ENCODE data around the gene AMH. TPM values are rescaled to one million over a fixed set of nuclear protein-coding genes. Genes with fewer than 3 reads are reported as not detected.

The AMH gene
- total RNA-seq, 3 donors from 2014 or later (not counting 1 experiment from before 2014, with no cell fraction given): 0.55 to 2.1 (median 0.88) TPM

- H3K4me1 Mint-ChIP-seq: peaks cover 6 to 23% of the 10 kb centered on the region in 2 donors
- peaks cover 0 to 18% of the 10 kb centered on the region in 2 donors for H3K27me3 Mint-ChIP-seq (ENCODE audit: low read depth in 2 of 2)
- Histone ChIP-seq H3K9me3 (ENCODE audit: control insufficient read depth, insufficient read depth, low read length) (no peaks in the 10 kb centered on the region), H3K4me3 (ENCODE audit: low read length) (no peak within 1 kb of the TSS), H3K4me1 (ENCODE audit: control insufficient read depth, insufficient read depth, low read length) (peaks cover 60% of the 10 kb centered on the region), H3K36me3 (ENCODE audit: control insufficient read depth, insufficient read depth, low read length) (no peaks in the 10 kb centered on the region), H3K27me3 (ENCODE audit: control insufficient read depth, insufficient read depth, low read length) (peaks cover 24% of the 10 kb centered on the region), H3K27ac (ENCODE audit: low read length) (no peak within 1 kb of the TSS)
- no peaks in the 10 kb centered on the region for H3K36me3 Mint-ChIP-seq
- peak within 1 kb of the TSS; percentile 85 to 87 for H3K27ac Mint-ChIP-seq
- DNase-seq (peak in 1 of 2 donors; percentile 42), ATAC-seq (peak in 2 of 3 donors; percentile 11 to 23)
- H3K9me3 Mint-ChIP-seq: no peaks in the 10 kb centered on the region
- no peak within 1 kb of the TSS for H3K4me3 Mint-ChIP-seq
- TF ChIP-seq, protein P1, sequence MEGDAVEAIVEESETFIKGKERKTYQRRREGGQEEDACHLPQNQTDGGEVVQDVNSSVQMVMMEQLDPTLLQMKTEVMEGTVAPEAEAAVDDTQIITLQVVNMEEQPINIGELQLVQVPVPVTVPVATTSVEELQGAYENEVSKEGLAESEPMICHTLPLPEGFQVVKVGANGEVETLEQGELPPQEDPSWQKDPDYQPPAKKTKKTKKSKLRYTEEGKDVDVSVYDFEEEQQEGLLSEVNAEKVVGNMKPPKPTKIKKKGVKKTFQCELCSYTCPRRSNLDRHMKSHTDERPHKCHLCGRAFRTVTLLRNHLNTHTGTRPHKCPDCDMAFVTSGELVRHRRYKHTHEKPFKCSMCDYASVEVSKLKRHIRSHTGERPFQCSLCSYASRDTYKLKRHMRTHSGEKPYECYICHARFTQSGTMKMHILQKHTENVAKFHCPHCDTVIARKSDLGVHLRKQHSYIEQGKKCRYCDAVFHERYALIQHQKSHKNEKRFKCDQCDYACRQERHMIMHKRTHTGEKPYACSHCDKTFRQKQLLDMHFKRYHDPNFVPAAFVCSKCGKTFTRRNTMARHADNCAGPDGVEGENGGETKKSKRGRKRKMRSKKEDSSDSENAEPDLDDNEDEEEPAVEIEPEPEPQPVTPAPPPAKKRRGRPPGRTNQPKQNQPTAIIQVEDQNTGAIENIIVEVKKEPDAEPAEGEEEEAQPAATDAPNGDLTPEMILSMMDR (IDR thresholded peaks at IDR 0.05): no peak
- intact Hi-C loops (cut with micrococcal nuclease): no loop called here
- 76% methylated on average over 24 of the region's 24 CpGs for WGBS (ENCODE audit: insufficient coverage)
These were observed 7.0 kb downstream of the AMH start, which contains the start of gene JSRP1 for GRCh38 chr19:2255982-2256685. TSS of gene JSRP1 (minus strand) at chr19:2256417. CDS start at chr19:2255314, 1,103 bp downstream.

- H3K4me3 Mint-ChIP-seq: peak overlapping the region; percentile 28
- peak overlapping the region; percentile 74 to 85 for H3K27ac Mint-ChIP-seq
- peaks cover 6% of the 10 kb centered on the region in 2 donors for H3K4me1 Mint-ChIP-seq
- Histone ChIP-seq H3K4me1 (ENCODE audit: control insufficient read depth, insufficient read depth, low read length) (peaks cover 59% of the 10 kb centered on the region), H3K4me3 (ENCODE audit: low read length) (no peak overlapping the region), H3K9me3 (ENCODE audit: control insufficient read depth, insufficient read depth, low read length) (no peaks in the 10 kb centered on the region), H3K27me3 (ENCODE audit: control insufficient read depth, insufficient read depth, low read length) (no peaks in the 10 kb centered on the region), H3K36me3 (ENCODE audit: control insufficient read depth, insufficient read depth, low read length) (no peaks in the 10 kb centered on the region), H3K27ac (ENCODE audit: low read length) (no peak overlapping the region)
- no peaks in the 10 kb centered on the region for H3K36me3 Mint-ChIP-seq
- TF ChIP-seq, protein P1 (IDR thresholded peaks at IDR 0.05): no peak
- H3K9me3 Mint-ChIP-seq: no peaks in the 10 kb centered on the region
- intact Hi-C loops (cut with micrococcal nuclease): no loop called here
- no peak for ATAC-seq
- H3K27me3 Mint-ChIP-seq (ENCODE audit: low read depth in 2 of 2): peaks cover 0 to 1% of the 10 kb centered on the region in 2 donors
- DNase-seq: no peak
- 87% methylated on average over 5 of the region's 5 CpGs for WGBS (ENCODE audit: insufficient coverage)
These were observed 10.2 kb downstream of the AMH start for GRCh38 chr19:2259336-2259735.

DNA sequence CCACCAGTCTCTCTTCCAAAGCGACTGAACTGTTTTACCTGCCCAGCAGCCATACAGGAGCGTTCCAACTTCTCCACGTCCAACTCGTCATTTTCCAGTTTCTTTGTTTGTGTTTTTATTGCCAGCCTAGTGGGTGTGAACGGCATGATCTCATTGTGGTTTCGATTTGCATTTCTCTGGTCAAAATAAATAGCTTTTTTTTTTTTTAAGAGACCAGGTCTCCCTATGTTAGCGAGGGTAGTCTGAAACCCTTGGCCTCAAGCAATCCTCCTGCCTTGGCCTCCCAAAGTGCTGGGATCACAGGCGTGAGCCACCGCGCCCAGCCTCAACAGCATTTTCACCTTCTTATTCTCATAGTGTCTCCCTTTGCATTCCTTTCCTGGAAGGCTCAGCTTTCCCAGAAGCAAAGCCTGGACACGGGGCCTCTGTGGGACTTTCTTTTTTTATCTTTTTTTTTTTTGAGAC, 11.2 kb downstream of the AMH start:
- intact Hi-C loops (cut with micrococcal nuclease): no loop called here
- H3K27ac ChIP-seq (ENCODE audit: low read length): peak overlapping the region; percentile 44
- 63% methylated on average over 11 of the region's 11 CpGs for WGBS (ENCODE audit: insufficient coverage)

More for the DNA sequence above, 11.2 kb downstream of the AMH start:
- no peaks in the 10 kb centered on the region for H3K9me3 ChIP-seq (ENCODE audit: control insufficient read depth, insufficient read depth, low read length)
- peak overlapping the region; percentile 55 for H3K4me3 Mint-ChIP-seq
- no peaks in the 10 kb centered on the region for H3K27me3 ChIP-seq (ENCODE audit: control insufficient read depth, insufficient read depth, low read length)
- no peak overlapping the region for H3K4me3 ChIP-seq (ENCODE audit: low read length)
- peak overlapping the region; percentile 74 to 85 for H3K27ac Mint-ChIP-seq
- H3K27me3 Mint-ChIP-seq (ENCODE audit: low read depth in 2 of 2): no peaks in the 10 kb centered on the region
- TF ChIP-seq, protein P1 (IDR thresholded peaks at IDR 0.05): no peak
- peak in 1 of 2 donors; percentile 66 for DNase-seq
- H3K4me1 ChIP-seq (ENCODE audit: control insufficient read depth, insufficient read depth, low read length): peaks cover 66% of the 10 kb centered on the region
- no peaks in the 10 kb centered on the region for H3K36me3 ChIP-seq (ENCODE audit: control insufficient read depth, insufficient read depth, low read length)
- peaks cover 6% of the 10 kb centered on the region in 2 donors for H3K4me1 Mint-ChIP-seq
- ATAC-seq: peak in 2 of 3 donors; percentile 35
- no peaks in the 10 kb centered on the region for H3K36me3 Mint-ChIP-seq
- H3K9me3 Mint-ChIP-seq: no peaks in the 10 kb centered on the region

Data from natural killer cell (primary cell).